Kidney (tissue), 14 donors: ENCODE measurements around the gene SNAPC4. TPM values are rescaled to one million over a fixed set of nuclear protein-coding genes. Genes with fewer than 3 reads are reported as not detected.

Experiments used
- DNase-seq, 5 donors: peaks; one replicate each; pipeline ENCODE4 v3.0.0-alpha.2; 2013 to 2020
- FAIRE-seq: peaks from 2 replicates; lab custom pipeline; 2012; peaks lifted over from hg19 to GRCh38; lab: Jason Lieb, UNC
- H3K27ac ChIP-seq, 2 donors: one replicate each; pipeline ENCODE4 v1.7.0; 2013; ENCODE audit warnings: low read depth in 2 of 2, low read length in 2 of 2, inconsistent platforms in 1 of 2
- H3K27me3 ChIP-seq: one replicate; pipeline ENCODE4 v1.7.1; 2013; ENCODE audit warnings: low read length, inconsistent platforms; ENCODE audit not compliant: control insufficient read depth, insufficient read depth
- H3K36me3 ChIP-seq, 3 donors: one replicate each; pipeline versions ENCODE4 v1.7.0 to v1.7.1; 2013; ENCODE audit warnings: low read length in 3 of 3, control low read depth in 1 of 3, inconsistent platforms in 1 of 3; ENCODE audit not compliant: insufficient read depth in 3 of 3, control insufficient read depth in 2 of 3
- H3K4me1 ChIP-seq, 3 donors: one replicate each; pipeline versions ENCODE4 v1.7.0 to v1.7.1; 2013; ENCODE audit warnings: low read length in 3 of 3, inconsistent platforms in 1 of 3, low read depth in 1 of 3; ENCODE audit not compliant: control insufficient read depth in 2 of 3, insufficient read depth in 2 of 3
- H3K4me3 ChIP-seq, 3 donors: one replicate each; pipeline versions ENCODE4 v1.7.0 to v1.8.1; 2013; ENCODE audit warnings: low read length in 3 of 3, control low read depth in 1 of 3, inconsistent platforms in 1 of 3
- H3K9ac ChIP-seq, 3 donors: one replicate each; pipeline versions ENCODE4 v1.7.0 to v1.7.1; 2013; ENCODE audit warnings: low read length in 3 of 3, control low read depth in 1 of 3, inconsistent platforms in 1 of 3
- H3K9me3 ChIP-seq, 3 donors: one replicate each; pipeline versions ENCODE4 v1.7.0 to v1.7.1; 2013; ENCODE audit warnings: low read length in 3 of 3, control low read depth in 1 of 3, inconsistent platforms in 1 of 3; ENCODE audit not compliant: control insufficient read depth in 2 of 3, insufficient read depth in 1 of 3
- CTCF ChIP-seq: IDR thresholded peaks from 3 replicates; pipeline ENCODE4 v1.5.1; 2012; ENCODE audit warnings: mild to moderate bottlenecking, moderate library complexity, borderline replicate concordance; ENCODE audit not compliant: insufficient read depth; ENCODE audit errors: extremely low read depth
- intact Hi-C: fragments of 100-400 bp; cut with DNase I; formaldehyde crosslinking; loops from one replicate; pipeline ENCODE4 v1.11.1; 2022
- polyA plus RNA-seq: library from polyadenylated mRNA; stranded (reverse); fragments of 350-450 nt; fragmentation: Illumina TruSeq; extraction: RNeasy Lipid Tissue Mini Kit (QIAGEN cat#74804); gene quantifications from one replicate; pipeline ENCODE4 v1.2.3, GENCODE V29; 2014; ENCODE audit warnings: low read depth, low replicate concordance; ENCODE audit not compliant: insufficient read depth
- total RNA-seq: library from RNA; stranded (reverse); fragmentation: NEBNext Ultra II Directional; extraction: Animal tissue kit (Norgen Biotek cat#: 25700); gene quantifications from one replicate; pipeline ENCODE4 v1.2.1, GENCODE V29; 2021
- donor health status: control.
- donor health status: control.
- donor health status: control.
- donor health status: control.
- donor health status: control.
- donor health status: DM: yes; HTN: yes; CAD: no.
- donor health status: Normal renal cell carcinoma (clear cell type).

SNAPC4 gene
- total and polyA plus RNA-seq, 2 donors from 2014 or later: 3.2 to 11.0 TPM

GRCh38 chr9:136368190-136368589, 31.8 kb downstream of the SNAPC4 start:
- Histone ChIP-seq H3K4me3 (no peak overlapping the region), H3K9ac (no peak overlapping the region), H3K27ac (no peak overlapping the region), H3K4me1 (peaks cover 0 to 17% (median 3%) of the 10 kb centered on the region in 3 donors), H3K9me3 (no peaks in the 10 kb centered on the region), H3K27me3 (no peaks in the 10 kb centered on the region), H3K36me3 (no peaks in the 10 kb centered on the region)
- intact Hi-C loops: no loop called here
- DNase-seq (peak in 1 of 5 donors; percentile 45), FAIRE-seq (no peak)
- TF ChIP-seq CTCF: no peak

GRCh38 chr9:136367296-136368145, 32.4 kb downstream of the SNAPC4 start:
- H3K27me3 ChIP-seq: no peaks in the 10 kb centered on the region
- no peak for TF ChIP-seq CTCF
- intact Hi-C loops: no loop called here
- H3K9me3 ChIP-seq: no peaks in the 10 kb centered on the region
- no peak overlapping the region for H3K4me3 ChIP-seq
- no peak overlapping the region for H3K27ac ChIP-seq
- FAIRE-seq (no peak), DNase-seq (peak in 1 of 5 donors; percentile 63)
- H3K9ac ChIP-seq: no peak overlapping the region
- H3K36me3 ChIP-seq: no peaks in the 10 kb centered on the region
- H3K4me1 ChIP-seq: peaks cover 0 to 14% (median 0%) of the 10 kb centered on the region in 3 donors

- Histone ChIP-seq H3K4me1 (peaks cover 0 to 10% (median 0%) of the 10 kb centered on the region in 3 donors), H3K27me3 (no peaks in the 10 kb centered on the region), H3K9ac (no peak overlapping the region), H3K4me3 (no peak overlapping the region), H3K27ac (no peak overlapping the region), H3K36me3 (no peaks in the 10 kb centered on the region), H3K9me3 (no peaks in the 10 kb centered on the region)
- no peak for FAIRE-seq
- intact Hi-C loops: no loop called here
- TF ChIP-seq CTCF: no peak
- DNase-seq: no peak
These were observed 33.1 kb downstream of the SNAPC4 start for GRCh38 chr9:136366826-136367225.
